GM18951 (cell line): ENCODE results near the gene ZSCAN18.

Experiments
- POLR2A ChIP-seq: IDR thresholded peaks from 4 replicates; pipeline ENCODE4 v1.6.1; 2011; ENCODE audit warnings: mild to moderate bottlenecking; ENCODE audit not compliant: insufficient read length, insufficient read depth; ENCODE audit errors: extremely low read depth
- in situ Hi-C: fragments of 300-500 bp; cut with MboI; formaldehyde crosslinking; loops from one replicate; pipeline ENCODE4 v1.12.0; 2022; ENCODE audit warnings: low sequenced_read_pairs, mixed read lengths, inconsistent platforms; ENCODE audit not compliant: unreplicated experiment

ZSCAN18 gene

GRCh38 chr19:58067240-58067912 is 30.7 kb downstream of the ZSCAN18 start:
- in situ Hi-C loops, result no loop called here
- no peak for TF ChIP-seq POLR2A

DNA sequence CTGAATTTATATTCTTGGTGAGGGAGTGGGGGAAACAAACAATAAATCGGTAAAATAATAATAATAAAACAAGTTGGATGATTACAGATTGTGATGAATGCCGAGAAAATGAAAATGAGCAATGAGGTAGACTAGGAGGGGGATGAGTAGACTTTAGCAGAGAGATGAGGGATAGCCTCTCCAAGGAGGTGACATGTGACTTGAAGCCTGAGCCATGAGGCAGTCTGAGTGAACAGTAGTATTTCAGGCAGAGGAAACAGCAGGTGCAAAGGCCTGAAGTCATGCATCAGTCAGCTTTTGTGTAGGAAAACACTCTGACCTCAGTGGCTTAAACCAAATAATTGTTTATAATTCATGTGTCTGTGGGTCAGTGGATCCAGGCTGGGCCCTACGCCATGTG is 34.3 kb downstream of the ZSCAN18 start:
- in situ Hi-C loops, result no loop called here
- no peak for TF ChIP-seq POLR2A

- in situ Hi-C loops, result no loop called here
- no peak for TF ChIP-seq POLR2A
Measured at GRCh38 chr19:58060231-58060630, 37.8 kb downstream of the ZSCAN18 start.

DNA sequence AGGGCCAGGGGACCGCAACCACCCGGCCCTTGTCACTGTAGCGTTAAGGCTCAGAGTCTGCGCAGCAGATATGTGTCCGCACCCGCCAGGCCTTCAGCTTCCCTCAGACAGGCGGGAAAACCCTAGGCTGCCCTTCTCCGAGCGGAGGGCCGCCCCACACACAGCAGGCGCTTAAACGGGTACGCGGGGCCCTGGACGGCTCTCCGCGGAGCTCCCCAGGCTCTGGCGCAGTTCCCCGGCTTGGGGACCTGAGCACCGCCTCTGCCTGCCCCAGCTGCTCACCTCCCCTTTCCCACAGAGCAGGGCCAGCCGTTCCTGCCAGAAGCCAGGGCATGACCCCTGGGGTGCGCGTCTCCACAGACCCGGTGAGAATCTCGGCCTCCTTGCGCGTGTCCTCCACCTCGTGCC is 38.4 kb downstream of the ZSCAN18 start:
- in situ Hi-C loops, result no loop called here
- TF ChIP-seq POLR2A, result no peak

GRCh38 chr19:58059003-58059670 is 38.9 kb downstream of the ZSCAN18 start, which contains the start of gene ZNF135:
Gene ZNF135 (plus strand): TSS chr19:58059282. CDS start chr19:58060003, 721 bp downstream.
- in situ Hi-C loops, result no loop called here

DNA sequence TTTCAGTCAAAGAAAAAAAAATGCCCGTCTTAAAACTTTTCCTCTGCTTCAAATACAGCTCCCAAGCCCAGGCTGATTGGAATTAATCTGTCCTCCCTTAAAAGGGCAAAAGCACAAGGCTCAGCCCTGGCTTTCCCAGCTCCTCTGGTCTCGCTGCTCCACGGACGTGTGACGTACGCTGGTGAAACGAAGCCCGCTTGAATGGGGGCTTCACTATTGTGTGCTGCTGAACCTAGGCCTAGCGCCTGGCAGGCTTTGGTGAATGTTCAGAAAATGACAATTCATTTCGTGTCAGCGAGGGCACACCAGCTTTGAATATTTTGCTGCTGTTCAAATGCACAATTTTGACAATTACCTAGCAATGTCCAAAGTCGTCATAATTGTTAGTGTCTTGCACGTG is 39.6 kb downstream of the ZSCAN18 start:
- in situ Hi-C loops, result no loop called here
- TF ChIP-seq POLR2A, result no peak

More at GRCh38 chr19:58059003-58059670, 38.9 kb downstream of the ZSCAN18 start, which contains the start of gene ZNF135:
- no peak for TF ChIP-seq POLR2A

- no peak for TF ChIP-seq POLR2A
- in situ Hi-C loops, result no loop called here
Measured at GRCh38 chr19:58056861-58057260, 41.2 kb downstream of the ZSCAN18 start.

DNA sequence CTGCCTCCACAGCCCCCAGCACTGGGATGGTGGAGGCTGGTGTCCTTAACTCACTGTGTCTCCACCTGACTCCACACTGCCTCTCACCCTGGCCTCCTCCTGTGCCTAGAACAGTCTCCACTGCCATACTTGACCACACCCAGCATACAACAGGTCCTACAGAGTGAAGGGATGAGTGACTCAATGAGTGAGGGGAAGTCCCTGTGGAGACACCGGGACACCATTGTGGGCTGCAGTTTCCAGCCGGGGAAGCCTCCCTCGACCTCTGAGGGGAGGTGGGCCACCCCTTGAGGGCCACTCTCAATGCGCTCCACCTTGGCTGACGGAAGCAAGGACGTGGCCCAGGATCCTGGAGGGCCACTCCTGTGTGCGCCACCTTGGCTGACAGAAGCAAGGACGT is 41.8 kb downstream of the ZSCAN18 start:
- in situ Hi-C loops, result no loop called here
- TF ChIP-seq POLR2A, result no peak

DNA sequence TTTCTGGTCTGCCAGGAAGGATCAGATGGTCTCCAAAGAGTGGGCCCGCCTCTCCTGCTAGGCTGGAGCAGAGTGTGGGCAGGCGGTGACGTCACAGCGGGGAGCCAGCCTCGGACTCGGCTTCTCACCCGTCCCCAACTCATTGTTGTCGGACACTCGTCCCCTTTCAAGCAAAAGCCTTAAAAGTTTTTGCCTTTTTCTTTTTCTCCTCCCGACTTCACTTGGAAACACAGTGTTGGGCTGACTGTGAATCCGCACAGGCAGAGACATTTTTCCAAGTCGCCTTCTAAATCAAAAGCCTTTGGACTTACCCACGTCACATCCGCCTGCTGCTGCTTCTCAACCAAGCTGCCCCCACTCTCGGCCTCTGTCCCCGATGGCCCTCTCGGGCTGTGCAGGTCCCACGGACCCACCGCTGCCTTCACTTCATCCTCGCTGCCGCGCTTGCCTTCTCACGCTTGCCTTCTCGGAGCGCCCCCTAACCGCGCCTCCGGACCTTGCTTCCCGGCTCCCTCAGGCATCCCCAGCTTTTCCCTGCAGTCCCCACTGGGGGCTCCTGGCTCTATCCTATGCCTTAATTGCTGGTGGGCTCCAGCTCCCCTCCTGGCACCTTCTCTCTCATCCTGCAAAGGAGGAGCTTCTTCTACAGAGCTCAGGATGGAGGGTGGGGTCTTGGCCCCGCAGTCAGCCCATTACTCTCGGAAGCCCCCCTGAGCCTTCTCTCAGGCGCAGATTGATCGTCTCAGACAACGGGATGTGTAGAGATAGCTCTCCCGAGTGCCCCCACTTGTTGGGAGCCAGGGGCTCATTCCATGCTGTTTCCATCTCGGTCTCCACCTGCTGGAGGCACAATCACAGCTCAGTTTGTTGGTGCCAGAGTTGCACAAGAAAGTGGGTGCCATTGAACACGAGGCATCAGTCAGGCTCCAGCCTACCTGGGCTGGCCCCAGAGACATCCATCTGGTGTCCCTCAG is 42.8 kb downstream of the ZSCAN18 start:
- TF ChIP-seq POLR2A, result no peak
- in situ Hi-C loops, result no loop called here

GRCh38 chr19:58053480-58054156 is 44.4 kb downstream of the ZSCAN18 start:
- no peak for TF ChIP-seq POLR2A
- in situ Hi-C loops, result no loop called here

DNA sequence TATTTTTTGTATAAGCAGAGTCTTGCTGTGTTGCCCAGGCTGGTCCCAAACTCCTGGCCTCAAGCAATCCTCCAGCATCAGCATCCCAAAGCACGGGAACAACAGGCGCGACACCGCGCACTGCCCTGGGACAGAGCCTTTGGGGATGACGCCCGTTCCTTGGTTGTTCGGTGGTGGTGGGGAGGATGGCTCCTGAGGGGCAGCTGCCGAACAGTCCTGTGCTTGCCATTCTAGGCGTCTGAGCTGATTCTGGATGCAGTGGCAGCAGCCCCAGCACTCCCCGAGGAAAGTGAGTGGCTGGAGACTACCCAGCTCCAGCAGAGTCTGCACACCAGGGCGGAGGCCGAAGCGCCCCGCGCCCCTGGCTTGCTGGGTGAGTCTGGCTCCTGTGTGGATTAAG is 45.8 kb downstream of the ZSCAN18 start:
- in situ Hi-C loops, result no loop called here
- TF ChIP-seq POLR2A, result no peak

DNA sequence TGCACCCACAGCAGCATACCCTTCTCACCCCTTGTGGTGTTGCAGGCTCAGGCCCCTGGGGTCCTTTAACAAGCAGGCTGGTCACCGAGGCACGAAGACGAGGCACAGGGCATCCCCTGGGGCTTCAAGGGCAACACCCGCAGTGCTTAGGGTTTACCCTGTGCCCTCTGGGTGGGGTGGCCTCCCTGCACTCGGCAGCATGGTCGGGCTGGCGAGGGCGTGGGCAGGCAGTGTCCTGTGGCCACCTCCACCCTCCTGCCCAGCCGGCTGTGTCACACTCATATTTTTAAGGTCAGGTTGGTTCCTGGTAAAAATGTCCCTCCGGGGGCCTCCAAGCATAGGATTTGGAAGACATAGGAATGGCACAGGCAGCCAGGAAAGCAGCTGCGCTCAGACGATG is 50.4 kb downstream of the ZSCAN18 start:
- in situ Hi-C loops, result no loop called here
- TF ChIP-seq POLR2A, result no peak

DNA sequence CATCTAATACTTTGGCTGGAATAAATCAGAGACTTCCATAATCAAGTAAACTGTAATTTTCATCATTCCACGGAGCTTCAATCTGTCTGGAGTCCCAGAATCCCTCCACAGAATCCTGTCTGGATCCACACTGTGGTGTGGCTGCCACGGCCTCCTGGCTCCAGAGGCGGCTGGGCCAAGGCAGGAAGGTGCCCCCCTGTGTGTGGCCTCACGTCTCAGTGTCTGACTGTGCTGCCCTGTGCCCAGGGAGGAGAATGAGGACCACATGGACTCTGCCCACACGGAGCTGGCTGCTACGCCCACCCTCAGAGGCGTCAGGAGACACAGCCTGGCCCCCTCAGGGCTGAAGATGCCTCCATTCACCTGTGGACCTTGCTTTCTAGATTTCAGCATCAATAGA is 51.2 kb downstream of the ZSCAN18 start:
- in situ Hi-C loops, result no loop called here
- TF ChIP-seq POLR2A, result no peak
